ENCODE results near the gene PAWR.

GRCh38 chr12:79710707-79711483, 20.1 kb upstream of the PAWR start:
- TF ChIP-seq POLR2A (IDR thresholded peaks at IDR 0.05) (no peak), CTCF (IDR thresholded peaks at IDR 0.05) (no peak), POLR2AphosphoS5 (IDR thresholded peaks at IDR 0.05) (no peak)
